Esophagus muscularis mucosa (tissue), 3 donors: ENCODE data around the gene PLAU.

Experiments used
- EP300 ChIP-seq: sonication (generic); formaldehyde crosslinking; IDR thresholded peaks from one replicate; pipeline ENCODE4 v1.6.1; 2017; ENCODE audit warnings: antibody characterized with exemption
- TF ChIP-seq, protein P1 (sequence below), 3 experiments: fragments of 200-600 bp in 2 of 3; fragments of 450-650 bp in 1 of 3; sonication (generic) in 2 of 3; IDR thresholded peaks; one replicate each; pipeline ENCODE4 v1.5.1; 2017 to 2019; ENCODE audit warnings: antibody characterized with exemption in 3 of 3, mild to moderate bottlenecking in 2 of 3, moderate library complexity in 1 of 3

DNA sequence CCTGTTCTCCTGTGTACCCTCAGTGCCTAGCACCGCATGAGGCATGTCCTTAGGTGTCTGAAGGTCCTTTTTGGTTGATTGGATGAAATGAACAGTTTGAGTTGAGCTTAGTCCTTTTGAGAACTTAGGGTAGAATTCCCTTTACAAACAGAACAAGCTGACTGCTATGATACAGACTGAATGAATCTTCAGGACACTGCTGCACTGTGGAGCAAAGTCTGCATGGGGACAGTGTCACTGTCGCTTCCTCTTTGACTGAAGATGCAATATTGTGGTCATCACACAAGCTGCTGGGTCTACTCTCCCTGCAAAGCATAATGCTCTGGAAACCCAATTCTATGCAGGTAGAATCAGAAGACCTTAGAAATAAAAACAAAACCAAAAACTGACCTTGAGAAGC is 8.6 kb upstream of the PLAU start:
- TF ChIP-seq, protein P1, sequence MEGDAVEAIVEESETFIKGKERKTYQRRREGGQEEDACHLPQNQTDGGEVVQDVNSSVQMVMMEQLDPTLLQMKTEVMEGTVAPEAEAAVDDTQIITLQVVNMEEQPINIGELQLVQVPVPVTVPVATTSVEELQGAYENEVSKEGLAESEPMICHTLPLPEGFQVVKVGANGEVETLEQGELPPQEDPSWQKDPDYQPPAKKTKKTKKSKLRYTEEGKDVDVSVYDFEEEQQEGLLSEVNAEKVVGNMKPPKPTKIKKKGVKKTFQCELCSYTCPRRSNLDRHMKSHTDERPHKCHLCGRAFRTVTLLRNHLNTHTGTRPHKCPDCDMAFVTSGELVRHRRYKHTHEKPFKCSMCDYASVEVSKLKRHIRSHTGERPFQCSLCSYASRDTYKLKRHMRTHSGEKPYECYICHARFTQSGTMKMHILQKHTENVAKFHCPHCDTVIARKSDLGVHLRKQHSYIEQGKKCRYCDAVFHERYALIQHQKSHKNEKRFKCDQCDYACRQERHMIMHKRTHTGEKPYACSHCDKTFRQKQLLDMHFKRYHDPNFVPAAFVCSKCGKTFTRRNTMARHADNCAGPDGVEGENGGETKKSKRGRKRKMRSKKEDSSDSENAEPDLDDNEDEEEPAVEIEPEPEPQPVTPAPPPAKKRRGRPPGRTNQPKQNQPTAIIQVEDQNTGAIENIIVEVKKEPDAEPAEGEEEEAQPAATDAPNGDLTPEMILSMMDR (IDR thresholded peaks at IDR 0.05): no peak
- TF ChIP-seq EP300: no peak
